ENCODE results near the gene NDRG2.

Gene NDRG2

GRCh38 chr14:20970647-20970982 is 54.2 kb downstream of the NDRG2 start:
- H3K27ac ChIP-seq = peak overlapping the region; percentile 53; the same call in 1 of the 2 replicates
- TF ChIP-seq CTCF (conservative IDR thresholded peaks at IDR 0.05) = no peak

- no peak overlapping the region for H3K27ac ChIP-seq
- no peak for TF ChIP-seq CTCF (conservative IDR thresholded peaks at IDR 0.05)
These were observed 55.5 kb downstream of the NDRG2 start for GRCh38 chr14:20969336-20969735.

Measured in VCaP (cell line).